ENCODE measurements around the gene DAB1. TPM values are rescaled to one million over a fixed set of nuclear protein-coding genes. Genes with fewer than 3 reads are reported as not detected.

The DAB1 gene
- total RNA-seq, 1 donor from 2014 or later = 14.0 TPM

GRCh38 chr1:57017717-57018116 lies 406.1 kb downstream of the DAB1 start:
- Mint-ChIP-seq H3K27me3 (ENCODE audit: low read depth) (no peaks in the 10 kb centered on the region), H3K9me3 (peaks cover 5% of the 10 kb centered on the region), H3K27ac (ENCODE audit: unreplicated experiment) (no peak overlapping the region), H3K4me1 (peaks cover 18% of the 10 kb centered on the region), H3K4me3 (no peak overlapping the region), H3K36me3 (ENCODE audit: low read depth) (no peaks in the 10 kb centered on the region)
- TF ChIP-seq, protein P1, sequence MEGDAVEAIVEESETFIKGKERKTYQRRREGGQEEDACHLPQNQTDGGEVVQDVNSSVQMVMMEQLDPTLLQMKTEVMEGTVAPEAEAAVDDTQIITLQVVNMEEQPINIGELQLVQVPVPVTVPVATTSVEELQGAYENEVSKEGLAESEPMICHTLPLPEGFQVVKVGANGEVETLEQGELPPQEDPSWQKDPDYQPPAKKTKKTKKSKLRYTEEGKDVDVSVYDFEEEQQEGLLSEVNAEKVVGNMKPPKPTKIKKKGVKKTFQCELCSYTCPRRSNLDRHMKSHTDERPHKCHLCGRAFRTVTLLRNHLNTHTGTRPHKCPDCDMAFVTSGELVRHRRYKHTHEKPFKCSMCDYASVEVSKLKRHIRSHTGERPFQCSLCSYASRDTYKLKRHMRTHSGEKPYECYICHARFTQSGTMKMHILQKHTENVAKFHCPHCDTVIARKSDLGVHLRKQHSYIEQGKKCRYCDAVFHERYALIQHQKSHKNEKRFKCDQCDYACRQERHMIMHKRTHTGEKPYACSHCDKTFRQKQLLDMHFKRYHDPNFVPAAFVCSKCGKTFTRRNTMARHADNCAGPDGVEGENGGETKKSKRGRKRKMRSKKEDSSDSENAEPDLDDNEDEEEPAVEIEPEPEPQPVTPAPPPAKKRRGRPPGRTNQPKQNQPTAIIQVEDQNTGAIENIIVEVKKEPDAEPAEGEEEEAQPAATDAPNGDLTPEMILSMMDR (conservative IDR thresholded peaks at IDR 0.05) = peak; percentile 54
- DNase-seq (ENCODE audit: low read depth, low spot score) = peak; percentile 10

DNA sequence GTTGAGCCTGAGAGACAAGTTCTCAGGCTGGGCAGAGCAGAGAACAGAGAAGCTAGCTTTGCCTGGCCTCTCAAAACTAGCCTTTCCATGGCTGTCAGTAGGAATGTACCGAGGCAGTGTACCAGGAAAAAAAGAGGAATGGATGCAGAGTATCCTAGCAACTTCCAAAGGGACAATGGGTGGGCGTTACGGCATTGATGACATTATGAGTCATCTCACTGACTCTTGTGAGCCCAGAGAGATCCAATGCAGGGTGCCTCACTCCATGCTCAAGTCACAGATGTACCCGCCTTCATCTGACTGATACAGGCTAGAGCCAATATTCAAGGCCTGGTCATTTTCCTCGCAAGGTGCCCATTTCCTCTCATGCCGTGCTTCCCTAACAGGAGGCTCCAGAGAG lies 406.7 kb downstream of the DAB1 start:
- Mint-ChIP-seq H3K27ac (ENCODE audit: unreplicated experiment) (peak overlapping the region; percentile 94), H3K27me3 (ENCODE audit: low read depth) (no peaks in the 10 kb centered on the region), H3K4me1 (peaks cover 18% of the 10 kb centered on the region), H3K4me3 (no peak overlapping the region), H3K36me3 (ENCODE audit: low read depth) (no peaks in the 10 kb centered on the region), H3K9me3 (peaks cover 5% of the 10 kb centered on the region)
- TF ChIP-seq, protein P1 (conservative IDR thresholded peaks at IDR 0.05) = no peak
- DNase-seq (ENCODE audit: low read depth, low spot score) = peak; percentile 4

- no peak overlapping the region for H3K27ac Mint-ChIP-seq (ENCODE audit: unreplicated experiment)
- no peaks in the 10 kb centered on the region for H3K36me3 Mint-ChIP-seq (ENCODE audit: low read depth)
- H3K4me1 Mint-ChIP-seq = peaks cover 18% of the 10 kb centered on the region
- H3K4me3 Mint-ChIP-seq = no peak overlapping the region
- TF ChIP-seq, protein P1 (conservative IDR thresholded peaks at IDR 0.05) = no peak
- no peak for DNase-seq (ENCODE audit: low read depth, low spot score)
- H3K27me3 Mint-ChIP-seq (ENCODE audit: low read depth) = no peaks in the 10 kb centered on the region
- H3K9me3 Mint-ChIP-seq = peaks cover 3% of the 10 kb centered on the region
Observed at GRCh38 chr1:57015071-57015470, 408.8 kb downstream of the DAB1 start.

DNA sequence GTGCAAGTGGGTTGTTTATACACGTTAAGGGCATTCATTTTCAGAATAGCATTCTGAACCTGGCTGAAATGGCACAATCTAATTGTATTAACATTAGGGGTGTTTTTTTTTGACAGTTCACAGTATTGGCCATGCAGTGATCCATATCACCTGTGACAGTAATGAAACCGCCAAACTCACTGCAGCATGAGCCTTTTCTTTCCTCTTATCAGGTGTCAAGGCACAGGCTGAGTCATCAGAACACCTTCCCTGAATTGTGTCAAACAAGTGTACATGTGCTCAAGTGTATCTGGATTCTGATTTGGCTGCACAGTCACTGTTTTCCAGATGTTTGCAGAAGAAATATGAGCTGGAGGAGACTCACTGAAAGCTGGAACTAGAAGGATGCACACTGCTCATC lies 410.3 kb downstream of the DAB1 start:
- Mint-ChIP-seq H3K4me3 (no peak overlapping the region), H3K27me3 (ENCODE audit: low read depth) (no peaks in the 10 kb centered on the region)

DNA sequence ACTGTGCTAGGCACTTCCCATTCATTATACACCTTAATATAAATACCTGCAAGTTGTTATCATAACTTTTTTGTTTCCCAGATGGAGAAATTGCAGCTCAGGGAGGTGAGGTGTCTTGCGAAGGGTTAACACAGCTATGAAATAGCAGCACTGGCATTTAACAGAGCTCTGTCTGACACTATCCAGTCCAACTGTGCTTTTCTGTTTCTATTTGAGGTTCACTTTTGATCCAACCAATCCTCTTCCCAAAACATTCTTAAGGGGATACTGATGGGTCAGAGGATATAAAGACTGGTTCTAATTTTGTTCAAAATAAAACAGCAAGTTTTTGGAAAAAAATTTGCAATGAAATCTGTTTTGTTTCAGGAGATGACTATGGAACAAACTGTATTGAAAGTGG lies 411.5 kb downstream of the DAB1 start:
- no peak overlapping the region for H3K4me3 Mint-ChIP-seq
- no peaks in the 10 kb centered on the region for H3K9me3 Mint-ChIP-seq
- peaks cover 8% of the 10 kb centered on the region for H3K4me1 Mint-ChIP-seq
- TF ChIP-seq, protein P1 (conservative IDR thresholded peaks at IDR 0.05) = no peak
- DNase-seq (ENCODE audit: low read depth, low spot score) = no peak
- no peaks in the 10 kb centered on the region for H3K27me3 Mint-ChIP-seq (ENCODE audit: low read depth)
- no peaks in the 10 kb centered on the region for H3K36me3 Mint-ChIP-seq (ENCODE audit: low read depth)
- H3K27ac Mint-ChIP-seq (ENCODE audit: unreplicated experiment) = no peak overlapping the region

More for the DNA sequence above, 410.3 kb downstream of the DAB1 start:
- DNase-seq (ENCODE audit: low read depth, low spot score) = no peak
- TF ChIP-seq, protein P1 (conservative IDR thresholded peaks at IDR 0.05) = no peak
- no peaks in the 10 kb centered on the region for H3K36me3 Mint-ChIP-seq (ENCODE audit: low read depth)
- H3K9me3 Mint-ChIP-seq = peaks cover 3% of the 10 kb centered on the region
- H3K4me1 Mint-ChIP-seq = peaks cover 15% of the 10 kb centered on the region
- no peak overlapping the region for H3K27ac Mint-ChIP-seq (ENCODE audit: unreplicated experiment)

- no peak overlapping the region for H3K27ac Mint-ChIP-seq (ENCODE audit: unreplicated experiment)
Observed at GRCh38 chr1:57010511-57010910, 413.3 kb downstream of the DAB1 start.

More at GRCh38 chr1:57010511-57010910, 413.3 kb downstream of the DAB1 start:
- Mint-ChIP-seq H3K4me3 (no peak overlapping the region), H3K4me1 (no peaks in the 10 kb centered on the region), H3K36me3 (ENCODE audit: low read depth) (no peaks in the 10 kb centered on the region), H3K27me3 (ENCODE audit: low read depth) (no peaks in the 10 kb centered on the region), H3K9me3 (no peaks in the 10 kb centered on the region)
- TF ChIP-seq, protein P1 (conservative IDR thresholded peaks at IDR 0.05) = no peak
- no peak for DNase-seq (ENCODE audit: low read depth, low spot score)
